HG02623 (cell line): ENCODE measurements around the gene ENOX1.

Source experiments
- ATAC-seq: cut with Tn5 transposase; IDR thresholded peaks from one replicate; pipeline ENCODE4 v1.9.1; 2021; ENCODE audit warnings: moderate library complexity; ENCODE audit not compliant: unreplicated experiment

The ENOX1 gene

DNA sequence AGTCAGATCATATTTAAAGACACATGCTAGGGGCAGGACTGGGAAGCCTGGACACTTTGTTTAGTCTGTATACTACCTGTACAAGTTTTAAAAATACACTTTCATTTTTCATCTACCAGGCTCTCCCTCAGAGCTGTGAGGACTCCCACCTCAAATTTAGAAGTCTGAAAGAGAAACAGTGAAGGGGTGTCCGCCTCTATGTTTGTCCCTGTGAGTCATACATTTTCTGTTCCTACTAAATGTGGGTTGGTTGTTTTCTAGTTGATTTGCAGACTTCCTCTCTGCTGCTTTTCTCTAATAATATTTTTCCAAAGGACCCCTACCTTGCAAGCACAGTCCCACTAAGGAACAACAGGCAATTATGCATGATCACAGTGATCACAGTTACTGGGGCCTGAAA is 110.5 kb downstream of the ENOX1 start:
- ATAC-seq: peak; percentile 98

DNA sequence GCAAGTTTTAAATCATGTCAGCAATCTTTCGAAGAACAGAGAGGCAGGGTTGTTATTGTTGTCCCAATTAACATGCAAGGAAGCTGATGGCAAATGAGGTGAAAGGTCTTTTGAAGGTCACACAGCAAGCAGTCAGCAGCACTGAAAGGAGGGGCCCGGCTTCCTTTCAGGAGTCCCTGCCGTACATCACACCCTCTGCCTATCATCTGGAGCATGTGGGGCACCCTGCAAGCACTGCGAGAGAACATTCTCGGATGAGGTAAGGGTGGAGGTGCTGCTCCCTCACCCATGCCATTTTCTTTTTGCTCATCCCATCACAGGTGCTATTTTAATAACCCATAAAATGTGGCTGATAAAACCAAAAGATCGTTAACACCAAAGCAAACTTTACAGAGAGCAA is 111.2 kb downstream of the ENOX1 start:
- ATAC-seq: no peak

DNA sequence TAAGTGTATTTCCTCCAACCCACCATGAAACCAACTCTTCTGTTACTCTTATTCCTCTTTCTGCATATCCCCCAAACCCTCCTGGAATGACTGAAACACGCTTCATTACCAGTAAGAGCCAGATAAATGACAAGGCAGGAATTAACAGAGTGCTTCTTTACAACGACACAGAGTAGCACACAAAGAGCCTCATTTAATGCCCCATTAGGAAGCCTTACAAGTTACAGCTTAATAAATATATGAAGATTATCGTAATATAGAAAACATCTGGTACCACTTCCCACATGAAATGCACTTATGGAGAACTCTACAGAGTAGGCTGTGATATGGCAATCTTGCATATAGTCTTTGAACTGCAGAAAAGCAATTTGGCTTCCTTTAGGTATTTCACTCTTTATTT is 116.8 kb downstream of the ENOX1 start:
- no peak for ATAC-seq

DNA sequence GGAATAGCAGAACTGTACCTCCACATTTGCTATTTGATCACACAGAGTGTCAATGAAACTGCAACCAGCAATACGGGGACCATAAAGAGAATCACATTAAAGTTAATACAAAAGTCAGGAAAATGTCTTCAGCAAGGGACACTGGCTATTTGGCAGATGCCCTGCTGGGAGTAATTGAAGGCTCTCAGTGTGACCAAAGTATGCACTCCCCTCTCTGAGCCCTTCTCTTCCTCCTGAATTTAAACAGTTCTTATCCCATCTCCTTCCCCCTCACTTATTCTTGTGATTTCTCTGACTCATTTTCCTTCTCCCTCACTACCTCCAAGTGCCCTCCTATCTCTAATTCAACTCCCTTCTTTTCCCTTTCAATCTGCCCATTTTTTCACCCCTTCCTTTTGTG is 117.7 kb downstream of the ENOX1 start:
- no peak for ATAC-seq

DNA sequence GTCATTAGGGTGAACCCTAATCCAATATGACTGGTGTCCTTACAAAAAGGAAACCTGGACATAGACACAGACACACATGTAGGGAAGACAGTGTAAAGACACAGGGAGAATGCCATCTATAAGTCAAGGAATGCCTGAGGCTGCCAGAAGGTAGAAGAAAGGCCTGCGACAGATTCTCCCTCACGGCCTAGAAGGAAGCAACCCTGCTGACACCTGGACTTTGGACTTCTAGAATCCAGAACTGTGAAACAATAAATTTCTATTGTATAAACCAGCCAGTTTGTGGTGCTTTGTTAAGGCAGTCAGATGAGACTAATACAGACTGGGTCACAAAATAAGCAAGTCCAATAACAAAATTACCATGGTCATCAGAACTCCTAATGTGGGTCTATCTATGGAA is 120.4 kb downstream of the ENOX1 start:
- ATAC-seq: no peak

DNA sequence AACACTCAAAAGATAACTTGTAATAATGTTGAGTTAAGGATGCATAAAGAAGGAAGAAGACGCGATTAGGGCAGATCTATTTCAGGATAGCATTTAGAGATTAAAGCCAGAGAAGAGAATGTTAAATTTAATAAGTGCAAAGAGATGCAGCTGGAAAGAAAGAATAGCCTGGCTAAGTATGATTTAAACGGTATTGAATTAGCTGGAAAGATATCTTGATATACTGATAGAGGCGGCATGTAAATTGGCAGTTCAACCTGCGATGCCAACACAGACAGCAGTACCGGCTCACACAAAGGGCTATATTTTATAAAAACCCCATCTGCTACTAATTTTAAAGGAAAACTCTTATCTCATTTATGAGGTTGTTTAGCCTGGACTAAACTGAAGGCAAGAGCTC is 121.4 kb downstream of the ENOX1 start:
- ATAC-seq: no peak

DNA sequence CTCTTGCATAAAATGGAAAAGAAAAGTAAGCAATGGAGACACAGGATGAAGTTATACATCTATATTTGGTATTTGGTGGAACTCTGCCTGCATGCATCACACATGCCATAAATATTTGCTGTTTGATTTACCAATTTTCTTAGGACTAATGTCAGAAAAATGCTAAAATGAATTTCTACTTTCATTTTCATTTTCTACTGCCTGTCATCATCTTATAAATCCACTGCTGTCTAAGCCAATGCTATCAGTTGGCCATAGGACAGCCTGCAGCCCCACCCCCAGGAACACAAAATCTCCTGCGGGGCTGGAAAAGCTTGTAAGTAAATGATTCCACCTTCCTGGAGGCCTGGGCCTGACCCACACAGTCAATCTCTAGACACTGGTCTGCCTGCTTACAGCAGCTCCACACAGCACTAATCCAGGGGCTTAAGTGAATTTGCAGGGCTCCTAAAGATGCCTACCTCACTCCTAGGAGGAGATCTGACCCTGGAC is 122.0 kb downstream of the ENOX1 start:
- ATAC-seq: no peak

DNA sequence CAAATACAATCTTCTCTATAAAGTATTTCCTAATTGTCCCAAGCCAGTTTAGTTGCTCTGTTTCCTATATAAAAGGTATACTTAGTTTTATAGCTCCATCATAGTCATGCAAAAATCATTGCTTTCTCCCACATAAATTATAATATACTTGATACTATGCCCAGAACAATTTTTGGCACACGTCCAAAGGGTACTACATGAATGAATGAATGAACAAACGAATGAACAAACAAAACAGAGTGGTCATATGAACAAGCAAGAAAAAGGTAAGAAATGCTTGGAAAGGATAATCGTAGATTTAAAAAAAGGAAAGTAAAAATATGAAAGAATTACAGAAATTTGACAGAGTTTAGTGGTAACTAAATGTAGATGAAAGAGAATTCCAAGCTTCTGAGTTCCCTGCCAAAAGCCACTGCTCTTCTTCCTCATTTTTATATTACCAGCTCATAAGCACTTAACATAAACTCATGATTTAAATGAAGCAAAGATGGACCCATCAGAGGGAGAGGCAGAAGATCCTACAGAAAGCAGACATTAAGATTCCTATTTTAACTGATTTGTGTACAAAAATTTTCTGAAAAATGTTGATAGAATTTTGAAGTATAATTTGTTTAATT is 123.2 kb downstream of the ENOX1 start:
- ATAC-seq: no peak

DNA sequence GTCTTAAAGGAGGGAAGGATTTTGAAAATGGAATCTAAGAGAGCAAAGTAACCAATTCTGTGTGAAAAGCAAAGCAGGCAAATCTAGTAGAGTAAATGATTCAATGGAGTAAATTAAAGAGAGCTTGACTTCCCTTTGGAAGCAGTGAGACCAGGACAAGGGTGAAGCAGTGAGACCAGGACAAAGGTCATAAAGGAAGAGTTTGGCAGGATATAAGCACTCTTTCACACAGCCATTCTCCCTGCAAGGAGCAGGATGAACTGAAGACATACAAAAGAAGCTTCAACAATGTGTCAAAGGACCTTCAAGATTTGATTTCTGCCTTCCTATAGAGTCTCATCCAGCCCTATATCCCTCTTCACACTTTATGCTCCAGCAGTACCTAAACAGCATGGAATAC is 123.8 kb downstream of the ENOX1 start:
- no peak for ATAC-seq

DNA sequence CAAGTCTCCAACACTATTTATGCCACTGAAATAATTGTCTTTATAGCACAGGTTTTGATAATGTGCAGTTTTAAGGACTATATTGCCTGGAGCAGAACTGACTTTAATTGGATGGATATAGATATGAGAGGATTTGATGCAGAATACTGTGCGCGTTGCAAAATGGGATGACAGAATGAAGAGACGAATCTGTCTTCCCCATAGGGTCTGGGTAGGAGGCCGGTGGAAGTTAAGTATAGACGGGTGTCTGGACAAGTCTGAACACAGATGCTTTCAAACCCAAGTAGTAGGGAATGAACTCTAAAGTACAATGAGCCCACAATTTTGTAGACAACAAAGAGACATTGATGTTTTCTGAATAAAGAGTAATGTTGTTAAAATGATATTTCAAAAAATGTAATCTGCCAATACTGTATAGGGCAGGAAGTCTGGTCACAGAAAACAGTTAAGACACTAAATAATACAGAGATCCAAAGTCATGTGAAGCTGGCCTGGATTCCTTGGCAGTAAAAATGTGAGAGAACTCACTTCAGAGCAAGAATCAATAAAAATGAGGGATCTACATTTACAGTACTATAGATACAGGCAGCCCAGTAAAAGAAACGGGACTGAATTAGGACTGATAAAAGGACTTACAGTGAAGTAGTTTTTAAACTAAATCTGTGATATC is 125.5 kb downstream of the ENOX1 start:
- ATAC-seq: no peak

DNA sequence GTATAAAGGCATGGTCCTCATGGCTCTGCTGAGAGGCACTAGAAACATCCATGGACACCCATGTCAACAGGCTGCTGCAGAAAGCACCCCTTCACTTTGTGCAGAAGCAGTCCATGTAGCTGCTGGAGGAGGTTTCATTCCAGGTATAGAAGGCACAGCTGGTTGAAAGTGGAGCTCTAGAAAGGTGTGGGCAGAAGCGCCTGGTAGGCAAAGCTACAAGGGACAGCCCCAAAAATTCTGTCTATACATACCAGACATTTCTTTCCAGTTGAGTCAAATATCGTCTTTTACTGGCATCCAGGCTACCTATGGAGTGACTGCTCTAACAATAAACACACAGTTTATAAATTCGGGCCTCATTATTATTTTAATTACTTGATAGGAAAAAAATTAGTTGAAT is 129.3 kb downstream of the ENOX1 start:
- ATAC-seq: no peak

DNA sequence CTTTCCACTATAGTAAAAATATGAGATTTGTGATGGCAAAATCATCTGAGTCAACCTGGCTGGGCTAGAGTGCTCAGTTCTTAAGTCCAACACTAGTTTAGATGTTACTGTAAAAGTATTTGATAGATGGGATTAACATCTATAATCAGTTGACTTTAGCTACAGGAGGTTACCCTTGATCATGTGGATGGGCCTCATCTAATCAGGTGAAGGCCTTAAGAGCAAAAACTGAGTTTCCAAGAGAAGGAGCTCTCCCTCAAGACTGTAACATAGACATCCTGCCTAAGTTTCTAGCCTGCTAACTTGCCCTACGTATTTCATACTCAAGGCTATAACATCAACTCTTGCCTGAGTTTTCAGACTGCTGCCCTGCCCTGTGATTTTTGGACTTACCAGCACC is 132.8 kb downstream of the ENOX1 start:
- no peak for ATAC-seq

DNA sequence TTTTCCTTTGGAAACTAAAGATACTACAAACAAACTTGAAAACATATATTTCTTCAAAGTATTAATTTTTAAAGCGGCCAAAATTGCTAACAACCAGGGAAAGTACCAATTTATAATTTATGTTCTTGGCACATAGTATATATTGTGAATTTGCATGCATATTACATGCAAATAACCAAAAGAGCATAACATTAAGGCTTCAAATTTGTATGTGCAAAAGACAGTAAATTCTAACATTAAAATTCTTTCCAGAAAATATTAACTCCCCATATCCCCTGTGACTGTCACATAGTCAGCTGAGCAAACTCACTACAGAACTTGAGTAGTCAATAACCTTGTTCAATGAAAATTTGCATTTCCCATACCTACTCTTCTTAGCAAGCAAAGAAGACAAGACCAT is 133.4 kb downstream of the ENOX1 start:
- no peak for ATAC-seq

DNA sequence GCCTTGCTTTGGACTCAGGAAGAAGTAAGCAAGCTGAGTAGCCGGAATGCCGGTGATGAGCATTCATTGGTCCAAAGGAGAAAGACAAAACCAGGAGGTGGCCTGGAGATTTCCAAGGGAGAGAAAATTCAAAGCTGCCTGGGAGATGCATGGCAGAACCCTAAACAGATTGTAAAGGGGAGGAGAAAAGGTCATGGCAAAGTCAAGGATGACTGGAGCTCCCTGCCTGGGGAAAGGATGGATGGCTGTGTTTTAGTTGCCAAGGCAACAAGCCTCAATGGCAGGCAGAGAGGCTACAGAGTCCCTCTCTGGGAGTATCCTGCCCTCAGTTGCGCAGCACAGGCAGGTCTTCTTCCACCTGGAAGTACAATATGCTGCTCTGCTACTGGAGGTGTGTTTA is 134.0 kb downstream of the ENOX1 start:
- no peak for ATAC-seq

DNA sequence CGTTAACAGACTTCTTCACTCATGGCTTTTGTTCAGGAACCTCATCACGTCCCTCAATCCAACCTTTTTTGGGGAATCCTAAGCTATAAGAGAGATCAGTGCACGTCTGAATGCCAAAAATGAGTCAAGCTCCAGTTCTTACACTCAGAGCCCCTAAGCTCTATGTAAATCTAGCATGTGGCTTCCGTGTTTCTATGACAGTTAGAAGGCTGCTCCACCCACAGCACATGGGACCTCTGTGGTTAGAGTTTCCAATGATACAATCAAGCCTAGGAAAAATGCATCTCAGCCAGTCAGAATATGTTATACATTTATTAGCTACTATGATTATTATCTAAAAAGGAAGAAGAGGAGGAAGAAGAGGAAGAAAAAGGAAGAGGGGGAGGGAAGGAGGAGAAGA is 135.9 kb downstream of the ENOX1 start:
- no peak for ATAC-seq

DNA sequence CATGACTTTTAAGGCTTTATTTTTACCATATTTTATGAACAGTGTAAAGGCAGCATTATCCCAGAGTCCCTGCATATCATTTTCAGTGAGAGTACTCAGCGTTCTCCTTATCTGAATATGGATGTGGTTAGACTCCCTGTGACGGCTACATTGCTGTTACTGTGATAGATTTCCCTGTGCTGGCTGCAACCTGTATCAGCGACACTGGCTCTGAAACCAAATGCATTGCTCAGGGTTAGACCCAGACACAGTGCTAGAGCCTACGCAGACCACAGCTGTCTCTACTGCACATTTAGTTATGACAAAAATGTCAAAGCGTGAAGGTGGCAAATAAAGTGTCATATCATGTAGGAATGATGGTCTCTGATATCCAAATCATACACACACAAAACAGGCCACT is 138.0 kb downstream of the ENOX1 start:
- no peak for ATAC-seq

DNA sequence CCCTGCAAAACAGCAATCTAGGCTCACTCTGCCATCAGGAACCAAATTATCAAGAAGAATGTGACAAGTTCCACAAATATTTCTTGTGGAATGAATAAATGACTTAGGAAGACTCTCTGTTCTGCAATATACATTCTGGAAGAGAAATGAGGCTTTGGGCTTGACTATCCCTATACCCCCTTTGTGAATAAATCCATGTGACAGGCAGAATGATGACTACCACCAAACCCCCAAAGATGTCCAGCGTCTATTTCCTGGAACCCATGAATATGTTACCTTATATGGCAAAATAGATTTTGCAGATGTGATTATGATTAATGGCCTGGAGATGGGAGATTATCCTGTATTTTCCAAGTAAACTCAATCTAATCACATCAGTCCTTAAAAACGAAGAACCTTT is 139.3 kb downstream of the ENOX1 start:
- ATAC-seq: no peak

DNA sequence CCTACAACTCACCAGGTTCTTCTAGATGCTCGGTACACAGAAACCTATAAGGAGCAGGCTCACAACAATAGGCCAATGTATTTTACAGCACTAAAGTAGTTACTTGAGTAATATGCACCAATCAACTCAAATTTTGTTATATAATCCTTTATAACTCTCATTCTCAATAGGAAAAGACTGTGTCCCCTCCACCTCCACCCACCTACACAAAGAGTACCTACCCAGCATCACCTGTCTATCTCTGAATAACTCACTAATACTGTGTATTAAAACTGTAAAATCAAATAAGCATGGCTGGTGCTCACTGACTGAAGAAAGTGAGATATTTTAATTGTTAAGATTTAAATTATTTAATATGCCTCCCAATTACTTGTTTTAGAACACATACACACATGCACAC is 146.3 kb downstream of the ENOX1 start:
- no peak for ATAC-seq

DNA sequence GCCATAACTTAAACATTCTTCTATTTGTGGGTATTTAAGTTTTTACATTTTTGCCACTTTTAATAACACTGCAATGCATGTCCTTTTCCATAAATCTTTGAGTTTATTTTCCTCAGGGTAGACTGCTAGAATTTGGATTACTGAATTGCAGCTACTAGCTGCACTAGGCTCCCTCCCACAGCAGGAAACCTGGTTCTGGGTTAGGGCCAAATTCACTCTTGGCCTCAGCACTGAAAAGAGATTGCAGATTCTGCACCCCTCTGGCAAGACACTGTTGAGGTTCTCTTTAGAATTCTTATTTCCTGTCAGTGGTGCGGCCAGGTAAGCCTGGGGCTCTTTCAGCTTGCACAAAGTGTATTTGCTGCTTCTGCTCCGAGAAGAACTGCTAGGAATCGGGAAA is 155.7 kb downstream of the ENOX1 start:
- no peak for ATAC-seq

DNA sequence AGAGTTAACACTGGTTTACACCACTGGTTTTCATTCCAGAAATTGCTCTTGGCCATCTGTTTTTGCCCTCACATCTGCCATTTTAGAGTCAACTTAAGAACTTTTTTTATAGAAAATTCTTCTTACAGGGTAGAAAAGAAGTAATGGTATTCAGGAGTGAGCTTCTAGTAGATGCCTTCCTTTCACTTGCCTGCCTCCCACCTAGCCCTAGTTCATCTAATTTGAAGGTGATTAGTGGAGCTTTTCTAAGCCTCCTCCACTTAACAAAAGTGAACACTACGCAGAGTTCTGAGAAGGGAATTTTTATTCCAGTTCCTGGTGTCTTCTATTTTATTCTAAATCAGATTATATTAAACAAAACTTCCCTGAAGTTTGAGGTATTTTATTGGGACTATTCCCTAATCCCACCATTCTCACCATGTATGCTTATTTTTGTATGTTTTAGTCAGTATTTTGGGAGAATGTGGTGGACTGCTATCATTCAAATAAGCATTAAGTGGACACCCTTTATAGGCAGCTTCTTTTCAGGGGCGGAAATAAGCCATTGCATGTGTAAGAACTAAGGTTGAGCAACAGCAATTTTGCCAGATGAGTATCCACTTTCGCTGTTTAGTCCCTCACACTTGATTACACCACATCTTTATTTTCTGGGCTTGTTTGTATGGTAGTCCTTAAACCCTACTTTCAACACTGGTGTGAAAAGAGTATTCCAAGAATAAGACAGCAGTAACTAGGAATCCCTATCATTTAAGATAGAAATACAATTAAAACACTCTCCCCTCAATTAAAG is 156.9 kb downstream of the ENOX1 start:
- no peak for ATAC-seq

DNA sequence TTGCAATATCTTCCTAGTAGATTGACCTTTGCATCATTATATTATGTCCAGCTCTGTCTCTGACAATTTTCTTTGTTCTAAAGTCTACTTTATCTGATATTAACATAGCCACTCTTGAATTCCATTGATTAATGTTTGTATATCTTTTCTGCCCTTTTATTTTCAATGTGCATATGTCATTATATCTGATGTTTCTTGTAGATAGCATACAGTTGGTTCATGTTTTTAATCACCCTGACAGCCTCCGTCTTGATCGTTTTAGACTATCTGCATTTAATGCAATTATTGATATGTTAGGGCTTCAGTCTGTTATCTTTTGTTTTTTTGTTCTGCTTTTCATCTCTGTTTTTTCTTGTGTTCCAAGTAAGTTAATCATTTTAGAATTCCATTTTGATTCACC is 159.8 kb downstream of the ENOX1 start:
- ATAC-seq: no peak

DNA sequence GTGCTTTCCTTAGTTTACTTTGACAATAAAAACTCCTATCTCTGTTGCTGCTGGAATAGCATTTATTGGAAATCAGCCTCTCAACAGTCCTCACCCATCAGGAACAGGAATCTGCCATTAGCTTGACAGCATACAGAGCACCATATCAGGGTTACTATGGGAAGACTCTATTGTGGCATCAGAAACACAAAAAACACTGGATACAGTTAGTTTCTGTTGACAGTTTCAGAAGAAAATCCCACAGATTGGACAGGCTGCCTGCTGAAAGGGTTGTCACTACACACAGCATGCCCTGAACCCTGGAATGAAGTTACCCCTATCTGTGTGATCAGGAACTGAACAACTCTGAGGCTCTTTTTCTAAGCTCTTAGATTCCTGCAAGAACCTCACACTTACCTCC is 172.7 kb downstream of the ENOX1 start:
- no peak for ATAC-seq
